Tibial nerve (tissue), 4 donors: ENCODE data around the gene TK2.

Experiments used
- CTCF ChIP-seq, 5 experiments: fragments of 200-600 bp in 3 of 5; fragments of 450-650 bp in 2 of 5; sonication (generic) in 3 of 5; IDR thresholded peaks; one replicate each; pipeline ENCODE4 v1.5.1; 2016 to 2019; ENCODE audit warnings: antibody characterized with exemption in 5 of 5, mild to moderate bottlenecking in 3 of 5, moderate library complexity in 2 of 5
- EP300 ChIP-seq, 2 donors: sonication (generic); formaldehyde crosslinking; IDR thresholded peaks; one replicate each; pipeline ENCODE4 v1.6.1; 2017; ENCODE audit warnings: antibody characterized with exemption in 2 of 2, mild to moderate bottlenecking in 1 of 2
- POLR2A ChIP-seq, 2 donors: fragments of 450-650 bp; IDR thresholded peaks; one replicate each; pipeline ENCODE4 v1.6.1; 2017; ENCODE audit warnings: antibody characterized with exemption in 2 of 2, mild to moderate bottlenecking in 2 of 2, moderate library complexity in 2 of 2

GRCh38 chr16:66572356-66572755, 22.4 kb upstream of the TK2 start:
- TF ChIP-seq CTCF (IDR thresholded peaks at IDR 0.05): no peak
- TF ChIP-seq POLR2A (IDR thresholded peaks at IDR 0.05): no peak
- TF ChIP-seq EP300 (IDR thresholded peaks at IDR 0.05): no peak
